ENCODE data around the gene XPA.
"Not testable (repeated sequence)": the region's sequence is repeated elsewhere in the genome, so short reads cannot be mapped to it uniquely, and the experiment has no call there.

The XPA gene

DNA sequence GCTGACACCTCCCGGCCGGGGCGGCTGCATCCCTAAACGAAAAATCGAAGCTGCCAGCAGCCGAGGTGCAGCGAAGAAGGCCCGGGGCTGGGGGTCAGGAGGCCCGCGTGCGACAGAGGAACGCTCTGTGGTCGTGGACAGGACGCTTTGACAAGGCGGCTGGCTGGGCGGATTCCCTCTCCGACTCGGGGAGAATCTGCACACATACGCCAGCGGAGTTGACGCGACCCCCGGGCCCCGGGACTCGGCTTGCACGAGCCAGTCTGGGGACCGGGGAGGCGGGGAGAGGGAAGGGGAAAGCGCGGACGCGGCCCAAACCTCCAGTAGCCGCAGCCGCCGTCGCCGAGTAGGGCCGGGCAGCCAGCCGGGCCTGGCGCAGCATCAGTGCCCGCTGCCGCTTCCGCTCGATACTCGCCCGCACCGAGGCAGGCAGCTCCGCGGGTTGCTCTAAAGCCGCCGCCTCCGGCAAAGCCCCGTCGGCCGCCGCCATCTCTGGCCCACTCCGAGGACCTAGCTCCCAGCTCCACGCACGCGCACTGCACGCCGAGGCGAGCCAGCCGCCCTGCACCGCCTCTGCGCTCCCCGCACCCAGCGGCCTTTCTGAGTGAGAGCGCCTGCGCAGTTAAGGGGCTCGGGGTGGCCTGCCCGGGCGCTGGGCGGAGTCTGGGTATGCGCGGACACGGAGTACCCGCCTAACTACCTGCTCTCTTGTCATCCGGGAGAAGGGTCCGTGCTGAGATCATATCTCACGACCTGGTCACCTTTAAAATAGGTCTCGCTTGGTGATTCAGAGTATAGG is at the start of gene XPA:
XPA (minus strand) TSS at position 538 of the 799 bp plus-strand sequence; CDS start at position 490, 48 bp downstream.
- DNase-seq (ENCODE audit: low spot score): peak; percentile 92

GRCh38 chr9:97744710-97745708 is 47.9 kb upstream of the XPA start:
- DNase-seq (ENCODE audit: low spot score): no peak

GRCh38 chr9:97744025-97744424 is 46.9 kb upstream of the XPA start:
- not testable (repeated sequence) for DNase-seq (ENCODE audit: low spot score)

DNA sequence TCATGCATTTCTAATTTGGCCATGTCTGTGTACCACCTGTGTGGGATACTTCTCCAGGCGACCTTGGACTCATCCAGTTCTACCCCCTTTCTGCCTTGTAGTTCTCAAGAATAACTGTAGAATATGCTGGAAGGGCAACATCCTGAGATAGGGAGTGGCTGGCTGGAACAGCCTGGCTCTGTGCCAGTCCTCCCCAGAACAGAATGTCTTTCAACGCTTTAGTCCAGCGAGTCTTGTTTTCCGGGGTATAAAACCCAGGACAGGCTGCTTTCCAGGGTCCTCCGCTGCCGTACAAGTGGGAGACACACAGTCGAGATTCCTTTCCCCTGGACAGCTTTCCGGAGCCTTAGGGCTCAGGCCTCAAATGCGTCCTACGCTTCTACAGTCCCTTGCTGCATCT is 45.4 kb upstream of the XPA start:
- no peak for DNase-seq (ENCODE audit: low spot score)

DNA sequence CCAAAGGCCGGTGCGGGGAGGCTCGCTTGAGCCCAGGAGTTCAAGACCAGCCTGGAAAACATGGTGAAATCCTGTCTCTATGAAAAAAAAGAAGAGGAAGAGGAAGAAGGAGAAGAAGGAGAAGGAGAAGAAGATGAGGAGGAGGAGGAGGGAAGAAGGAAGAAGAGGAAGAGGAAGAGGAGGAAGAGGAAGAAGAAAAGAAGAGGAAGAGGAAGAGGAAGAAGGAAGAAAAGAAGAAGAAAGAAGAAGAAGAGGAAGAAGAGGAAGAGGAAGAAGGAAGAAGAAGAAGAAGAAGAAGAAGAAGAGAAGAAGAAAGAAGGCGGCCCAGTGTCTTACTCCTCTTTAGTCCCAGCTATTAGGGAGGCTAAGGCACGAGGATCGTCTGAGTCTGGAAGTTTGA is 44.8 kb upstream of the XPA start:
- DNase-seq (ENCODE audit: low spot score): no peak

GRCh38 chr9:97740848-97741821 is 44.0 kb upstream of the XPA start:
- DNase-seq (ENCODE audit: low spot score): no peak

- DNase-seq (ENCODE audit: low spot score): peak; percentile 33
These were observed 40.3 kb upstream of the XPA start for GRCh38 chr9:97737429-97737828.

DNA sequence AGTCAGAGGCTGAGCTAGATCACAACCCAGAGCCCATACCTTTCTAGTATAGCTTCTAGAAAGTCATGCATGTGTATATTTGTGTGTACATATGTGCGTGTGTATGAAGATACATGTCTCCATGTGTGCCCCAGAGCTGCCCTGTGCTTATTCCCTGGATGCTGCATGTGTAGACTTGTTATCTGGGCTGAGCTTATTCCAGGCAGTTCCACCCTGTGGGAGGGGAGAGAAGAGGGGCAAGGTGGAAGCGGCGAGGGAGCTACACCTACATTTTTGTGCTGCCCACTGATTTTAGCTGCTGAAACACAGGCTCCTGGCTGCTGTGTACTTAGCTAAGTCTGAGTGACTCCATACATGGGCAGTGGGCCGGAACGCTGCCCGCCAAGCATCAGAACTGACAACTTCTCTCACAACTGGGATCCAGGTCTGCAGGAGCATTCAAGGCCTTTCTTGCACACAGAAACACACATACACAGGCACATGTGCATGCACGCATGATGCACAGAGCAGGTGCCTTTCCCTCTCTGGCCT is 38.0 kb upstream of the XPA start:
- no peak for DNase-seq (ENCODE audit: low spot score)

DNA sequence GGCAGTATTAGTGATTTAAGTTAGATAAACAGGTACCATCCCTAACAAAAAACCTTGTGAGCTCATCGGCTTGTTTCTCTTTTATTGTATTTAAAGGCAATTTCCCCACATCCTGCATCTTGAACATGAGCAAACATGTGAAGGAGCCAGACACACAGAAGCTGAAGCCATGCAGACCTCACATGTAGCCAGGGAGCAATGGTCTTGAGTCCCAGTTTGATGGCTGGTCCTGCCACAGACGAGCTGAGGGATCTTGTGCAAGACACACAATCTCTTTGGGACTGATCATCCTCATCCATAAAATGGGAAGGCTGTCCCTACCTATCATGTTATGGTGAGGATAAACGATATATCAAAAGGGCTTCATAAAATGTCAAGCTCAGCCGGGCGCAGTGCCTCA is 29.6 kb upstream of the XPA start:
- no peak for DNase-seq (ENCODE audit: low spot score)

GRCh38 chr9:97723819-97724218 is 26.7 kb upstream of the XPA start:
- no peak for DNase-seq (ENCODE audit: low spot score)

DNA sequence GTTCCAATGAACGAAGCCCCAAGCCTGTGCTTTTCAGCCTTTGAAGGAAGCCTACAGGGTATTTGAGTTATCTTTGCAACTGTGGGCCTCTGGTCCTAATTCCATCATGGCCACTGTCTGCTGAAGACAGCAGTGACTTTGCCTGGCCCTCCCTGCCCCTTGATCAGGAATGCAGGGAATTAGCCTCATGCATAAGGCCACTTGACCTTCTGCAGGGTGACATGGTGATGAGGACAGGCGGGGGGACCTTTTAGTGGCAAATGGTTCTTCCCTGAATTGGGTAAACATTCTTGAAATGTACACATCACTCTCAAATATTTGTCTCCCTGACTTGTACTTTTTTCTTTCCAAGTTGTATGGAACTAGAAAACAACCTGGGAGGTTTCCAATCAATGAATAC is 25.2 kb upstream of the XPA start:
- DNase-seq (ENCODE audit: low spot score): no peak

- no peak for DNase-seq (ENCODE audit: low spot score)
These were observed 24.3 kb upstream of the XPA start for GRCh38 chr9:97721396-97721795.

DNA sequence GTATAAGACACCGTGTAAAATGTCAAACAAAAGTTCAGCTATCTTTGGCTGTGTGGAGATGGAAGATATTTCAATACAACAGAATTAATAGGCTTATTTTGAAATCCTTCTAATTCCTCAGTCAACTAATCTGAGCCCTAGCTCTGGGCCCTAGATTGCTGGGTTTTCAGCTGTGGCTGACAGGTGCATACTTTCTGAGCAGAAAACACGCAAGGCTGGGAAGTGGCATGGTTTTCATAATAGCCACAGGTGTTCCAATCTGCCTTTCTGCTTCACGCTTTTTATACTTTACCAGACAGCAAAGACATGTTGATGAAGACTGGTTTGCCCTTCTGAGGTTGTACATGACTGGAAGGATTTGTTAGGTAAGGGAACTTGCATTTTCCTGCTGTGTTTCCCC is 20.7 kb upstream of the XPA start:
- no peak for DNase-seq (ENCODE audit: low spot score)

GRCh38 chr9:97714435-97714834 is 17.3 kb upstream of the XPA start:
- peak; percentile 97 for DNase-seq (ENCODE audit: low spot score)

DNA sequence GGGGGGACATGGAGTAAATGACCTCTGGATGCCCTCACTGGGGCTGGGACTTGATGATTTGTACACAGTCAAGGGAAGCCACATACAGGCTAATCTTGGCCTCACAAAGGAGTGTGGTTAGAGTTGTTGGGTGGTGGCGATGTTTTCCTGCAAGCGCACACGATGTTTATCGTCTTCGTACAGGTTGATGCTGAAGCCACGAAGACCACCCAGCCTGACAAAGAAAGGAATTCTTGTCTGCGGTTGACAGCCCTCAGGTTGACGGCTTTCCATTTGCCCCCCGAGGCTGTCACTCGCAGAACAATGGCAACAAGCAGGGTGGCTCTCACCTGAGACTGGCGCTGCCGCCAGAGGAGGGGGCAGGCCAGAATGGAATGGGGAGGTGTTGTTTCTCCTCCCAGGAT is 14.1 kb upstream of the XPA start:
- peak; percentile 50 for DNase-seq (ENCODE audit: low spot score)

- peak; percentile 82 for DNase-seq (ENCODE audit: low spot score)
These were observed 13.4 kb upstream of the XPA start for GRCh38 chr9:97710356-97711222.

GRCh38 chr9:97706246-97706645 is 9.1 kb upstream of the XPA start:
- DNase-seq (ENCODE audit: low spot score): no peak

DNA sequence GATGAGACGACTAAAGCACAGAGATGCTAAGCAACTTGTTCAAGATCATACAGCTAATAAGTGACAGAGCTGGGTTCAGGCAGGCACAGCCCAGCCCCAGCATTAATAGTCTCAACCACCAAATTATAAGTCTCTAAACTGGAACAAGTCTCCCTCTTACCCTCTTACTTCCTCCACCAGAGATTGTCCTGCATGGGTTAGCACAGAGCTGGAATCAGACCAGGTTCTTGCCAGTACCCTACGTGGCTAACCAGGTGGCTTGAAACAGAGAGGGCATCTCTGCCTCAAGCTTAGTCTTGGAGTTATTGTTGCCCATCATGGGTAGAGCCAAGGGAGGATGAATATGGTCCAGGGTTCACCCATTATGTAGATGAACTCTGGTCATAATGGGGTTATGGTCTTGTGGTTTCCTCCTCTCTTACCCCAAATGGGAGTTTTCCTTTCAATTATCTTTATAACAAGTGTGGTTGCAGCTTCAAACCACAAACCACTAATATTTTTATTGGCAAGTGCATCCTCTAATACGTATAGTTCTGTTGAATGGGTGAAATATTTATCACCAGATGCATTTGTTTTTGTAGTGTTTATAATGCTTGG is 8.3 kb upstream of the XPA start:
- peak; percentile 76 for DNase-seq (ENCODE audit: low spot score)

DNA sequence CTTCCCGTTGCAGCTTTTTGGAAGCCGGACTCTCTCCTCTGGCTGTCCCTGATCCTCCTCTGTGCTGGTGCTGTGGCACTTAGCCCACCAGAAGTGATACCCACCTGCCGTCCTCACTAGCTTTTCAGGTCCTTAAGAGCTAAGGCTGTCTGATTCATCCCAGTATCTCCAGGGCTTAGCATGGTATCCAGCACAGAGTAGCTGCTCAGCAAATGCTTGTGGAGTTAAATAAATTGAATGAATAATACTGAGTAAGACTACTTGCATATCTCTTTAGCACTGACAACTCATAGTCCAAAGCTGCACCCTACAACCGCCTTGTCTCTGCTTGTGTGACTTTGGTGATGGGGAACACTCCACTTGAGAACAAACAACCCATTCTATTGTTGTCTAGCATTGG is 7.7 kb upstream of the XPA start:
- DNase-seq (ENCODE audit: low spot score): no peak

DNA sequence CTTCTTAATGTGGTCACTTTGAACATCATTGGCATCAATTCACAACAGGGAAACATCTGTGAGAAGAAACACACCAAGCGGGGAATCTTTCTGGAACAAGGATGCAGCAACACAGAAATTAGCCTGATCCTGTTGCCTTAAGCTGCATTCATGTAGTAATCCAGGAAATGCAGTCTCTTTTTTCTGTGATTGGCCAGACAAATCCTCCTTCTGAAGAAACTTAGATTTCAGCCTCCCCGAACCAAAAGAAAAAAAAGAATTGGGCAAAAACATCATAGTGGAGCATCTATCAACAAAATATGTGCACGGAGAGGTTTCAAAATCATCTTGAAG is 7.2 kb upstream of the XPA start:
- no peak for DNase-seq (ENCODE audit: low spot score)
